ENCODE results near the gene PGAM1.
"Not testable (repeated sequence)": the region's sequence is repeated elsewhere in the genome, so short reads cannot be mapped to it uniquely, and the experiment has no call there.

Gene PGAM1

GRCh38 chr10:97396056-97396455 lies 29.9 kb upstream of the PGAM1 start:
- peaks cover 9% of the 10 kb centered on the region for H3K4me1 ChIP-seq (ENCODE audit: control insufficient read depth, insufficient read depth, low read length)
- H3K36me3 ChIP-seq (ENCODE audit: control insufficient read depth, insufficient read depth, low read length), result peaks cover 7% of the 10 kb centered on the region

GRCh38 chr10:97399843-97400545 lies 26.0 kb upstream of the PGAM1 start:
- peak overlapping the region; percentile 27 for H3K9ac ChIP-seq (ENCODE audit: low read length)

More at GRCh38 chr10:97396056-97396455, 29.9 kb upstream of the PGAM1 start:
- H3K27me3 ChIP-seq (ENCODE audit: control insufficient read depth, insufficient read depth, low read length), result no peaks in the 10 kb centered on the region
- H3K4me3 ChIP-seq (ENCODE audit: low read length), result no peak overlapping the region
- H3K27ac ChIP-seq (ENCODE audit: low read depth, low read length), result no peak overlapping the region
- H3K9ac ChIP-seq (ENCODE audit: low read length), result no peak overlapping the region

GRCh38 chr10:97400665-97401454 lies 25.1 kb upstream of the PGAM1 start, which contains the start of gene RRP12:
RRP12 (minus strand) TSS chr10:97401340; CDS start chr10:97401231, 109 bp downstream.
- peak within 1 kb of the TSS; percentile 27 for H3K27ac ChIP-seq (ENCODE audit: low read depth, low read length)
- peaks cover 9% of the 10 kb centered on the region for H3K4me1 ChIP-seq (ENCODE audit: control insufficient read depth, insufficient read depth, low read length)
- peak within 1 kb of the TSS; percentile 27 for H3K9ac ChIP-seq (ENCODE audit: low read length)

More at GRCh38 chr10:97399843-97400545, 26.0 kb upstream of the PGAM1 start:
- no peaks in the 10 kb centered on the region for H3K27me3 ChIP-seq (ENCODE audit: control insufficient read depth, insufficient read depth, low read length)
- peak overlapping the region; percentile 68 for H3K4me3 ChIP-seq (ENCODE audit: low read length)
- peak overlapping the region; percentile 27 for H3K27ac ChIP-seq (ENCODE audit: low read depth, low read length)
- H3K36me3 ChIP-seq (ENCODE audit: control insufficient read depth, insufficient read depth, low read length), result peaks cover 7% of the 10 kb centered on the region
- peaks cover 9% of the 10 kb centered on the region for H3K4me1 ChIP-seq (ENCODE audit: control insufficient read depth, insufficient read depth, low read length)

GRCh38 chr10:97401455-97401919 lies 24.5 kb upstream of the PGAM1 start:
- no peak overlapping the region for H3K27ac ChIP-seq (ENCODE audit: low read depth, low read length)
- H3K27me3 ChIP-seq (ENCODE audit: control insufficient read depth, insufficient read depth, low read length), result no peaks in the 10 kb centered on the region
- no peak overlapping the region for H3K9ac ChIP-seq (ENCODE audit: low read length)
- H3K36me3 ChIP-seq (ENCODE audit: control insufficient read depth, insufficient read depth, low read length), result peaks cover under 1% of the 10 kb centered on the region
- H3K4me1 ChIP-seq (ENCODE audit: control insufficient read depth, insufficient read depth, low read length), result peaks cover 9% of the 10 kb centered on the region
- H3K4me3 ChIP-seq (ENCODE audit: low read length), result peak overlapping the region; percentile 68

More at GRCh38 chr10:97400665-97401454, 25.1 kb upstream of the PGAM1 start, which contains the start of gene RRP12:
- Histone ChIP-seq H3K4me3 (ENCODE audit: low read length) (peak within 1 kb of the TSS; percentile 68), H3K27me3 (ENCODE audit: control insufficient read depth, insufficient read depth, low read length) (no peaks in the 10 kb centered on the region), H3K36me3 (ENCODE audit: control insufficient read depth, insufficient read depth, low read length) (peaks cover 6% of the 10 kb centered on the region)

- Histone ChIP-seq H3K4me1 (ENCODE audit: control insufficient read depth, insufficient read depth, low read length) (peaks cover 9% of the 10 kb centered on the region), H3K27me3 (ENCODE audit: control insufficient read depth, insufficient read depth, low read length) (no peaks in the 10 kb centered on the region), H3K36me3 (ENCODE audit: control insufficient read depth, insufficient read depth, low read length) (no peaks in the 10 kb centered on the region), H3K9ac (ENCODE audit: low read length) (no peak overlapping the region), H3K27ac (ENCODE audit: low read depth, low read length) (no peak overlapping the region), H3K4me3 (ENCODE audit: low read length) (no peak overlapping the region)
Observed at GRCh38 chr10:97404044-97404443, 21.9 kb upstream of the PGAM1 start.

GRCh38 chr10:97406064-97406463 lies 19.9 kb upstream of the PGAM1 start:
- Histone ChIP-seq H3K27ac (ENCODE audit: low read depth, low read length) (no peak overlapping the region), H3K27me3 (ENCODE audit: control insufficient read depth, insufficient read depth, low read length) (no peaks in the 10 kb centered on the region), H3K9ac (ENCODE audit: low read length) (no peak overlapping the region), H3K4me1 (ENCODE audit: control insufficient read depth, insufficient read depth, low read length) (no peaks in the 10 kb centered on the region), H3K4me3 (ENCODE audit: low read length) (no peak overlapping the region), H3K36me3 (ENCODE audit: control insufficient read depth, insufficient read depth, low read length) (no peaks in the 10 kb centered on the region)

GRCh38 chr10:97406483-97406882 lies 19.5 kb upstream of the PGAM1 start:
- H3K27me3 ChIP-seq (ENCODE audit: control insufficient read depth, insufficient read depth, low read length); H3K27ac ChIP-seq (ENCODE audit: low read depth, low read length); H3K4me1 ChIP-seq (ENCODE audit: control insufficient read depth, insufficient read depth, low read length); H3K36me3 ChIP-seq (ENCODE audit: control insufficient read depth, insufficient read depth, low read length); H3K4me3 ChIP-seq (ENCODE audit: low read length); H3K9ac ChIP-seq (ENCODE audit: low read length): not testable (repeated sequence)

- no peak overlapping the region for H3K9ac ChIP-seq (ENCODE audit: low read length)
- no peaks in the 10 kb centered on the region for H3K36me3 ChIP-seq (ENCODE audit: control insufficient read depth, insufficient read depth, low read length)
- H3K4me1 ChIP-seq (ENCODE audit: control insufficient read depth, insufficient read depth, low read length), result no peaks in the 10 kb centered on the region
- no peak overlapping the region for H3K27ac ChIP-seq (ENCODE audit: low read depth, low read length)
- H3K27me3 ChIP-seq (ENCODE audit: control insufficient read depth, insufficient read depth, low read length), result no peaks in the 10 kb centered on the region
- H3K4me3 ChIP-seq (ENCODE audit: low read length), result peak overlapping the region; percentile 17
Observed at GRCh38 chr10:97407211-97407951, 18.6 kb upstream of the PGAM1 start.

GRCh38 chr10:97407952-97408248 lies 18.1 kb upstream of the PGAM1 start:
- H3K27me3 ChIP-seq (ENCODE audit: control insufficient read depth, insufficient read depth, low read length), result no peaks in the 10 kb centered on the region
- no peaks in the 10 kb centered on the region for H3K36me3 ChIP-seq (ENCODE audit: control insufficient read depth, insufficient read depth, low read length)
- no peaks in the 10 kb centered on the region for H3K4me1 ChIP-seq (ENCODE audit: control insufficient read depth, insufficient read depth, low read length)
- no peak overlapping the region for H3K27ac ChIP-seq (ENCODE audit: low read depth, low read length)
- no peak overlapping the region for H3K4me3 ChIP-seq (ENCODE audit: low read length)
- H3K9ac ChIP-seq (ENCODE audit: low read length), result no peak overlapping the region

GRCh38 chr10:97408496-97408992 lies 17.4 kb upstream of the PGAM1 start:
- Histone ChIP-seq H3K36me3 (ENCODE audit: control insufficient read depth, insufficient read depth, low read length) (no peaks in the 10 kb centered on the region), H3K4me1 (ENCODE audit: control insufficient read depth, insufficient read depth, low read length) (no peaks in the 10 kb centered on the region), H3K4me3 (ENCODE audit: low read length) (no peak overlapping the region), H3K9ac (ENCODE audit: low read length) (no peak overlapping the region), H3K27ac (ENCODE audit: low read depth, low read length) (no peak overlapping the region), H3K27me3 (ENCODE audit: control insufficient read depth, insufficient read depth, low read length) (no peaks in the 10 kb centered on the region)

- H3K27me3 ChIP-seq (ENCODE audit: control insufficient read depth, insufficient read depth, low read length), result no peaks in the 10 kb centered on the region
- H3K4me3 ChIP-seq (ENCODE audit: low read length), result no peak overlapping the region
- no peaks in the 10 kb centered on the region for H3K36me3 ChIP-seq (ENCODE audit: control insufficient read depth, insufficient read depth, low read length)
- H3K9ac ChIP-seq (ENCODE audit: low read length), result no peak overlapping the region
- no peaks in the 10 kb centered on the region for H3K4me1 ChIP-seq (ENCODE audit: control insufficient read depth, insufficient read depth, low read length)
- no peak overlapping the region for H3K27ac ChIP-seq (ENCODE audit: low read depth, low read length)
Observed at GRCh38 chr10:97411406-97411805, 14.6 kb upstream of the PGAM1 start.

GRCh38 chr10:97412891-97413304 lies 13.1 kb upstream of the PGAM1 start:
- no peaks in the 10 kb centered on the region for H3K36me3 ChIP-seq (ENCODE audit: control insufficient read depth, insufficient read depth, low read length)
- no peak overlapping the region for H3K27ac ChIP-seq (ENCODE audit: low read depth, low read length)
- H3K9ac ChIP-seq (ENCODE audit: low read length), result no peak overlapping the region
- H3K4me1 ChIP-seq (ENCODE audit: control insufficient read depth, insufficient read depth, low read length), result no peaks in the 10 kb centered on the region
- H3K27me3 ChIP-seq (ENCODE audit: control insufficient read depth, insufficient read depth, low read length), result no peaks in the 10 kb centered on the region
- no peak overlapping the region for H3K4me3 ChIP-seq (ENCODE audit: low read length)

Data from rectal smooth muscle tissue (tissue), 1 donor.